GM12878 (cell line): Measurements from ENCODE around the gene DUSP7. TPM values are rescaled to one million over a fixed set of nuclear protein-coding genes. Genes with fewer than 3 reads are reported as not detected.
A peak's percentile ranks its signal among the peaks of the same experiment; 100 is the strongest.

Source experiments
- ATAC-seq: fragments of 200-7000 bp; cut with Tn5 transposase; 3 replicates; pipeline ENCODE4 v1.9.1; 2020; ENCODE audit warnings: mild to moderate bottlenecking, moderate library complexity
- BruUV-seq: library from RNA; stranded (reverse); fragments of 400-500 nt; replicated peaks from 2 replicates; lab custom pipeline; 2021; lab: Mats Ljungman, UMichigan
- CTCF ChIA-PET: fragments of 300-600 bp; sonication (Branson Sonifier 250); formaldehyde crosslinking; extraction: SDS; loops from one replicate; lab custom pipeline; 2021; ENCODE audit warnings: inconsistent platforms; lab: Yijun Ruan, JAX
- POLR2A ChIA-PET: fragments of 350-600 bp; formaldehyde crosslinking; extraction: SDS; loops from one replicate; lab custom pipeline; 2021; ENCODE audit warnings: inconsistent platforms; lab: Charles Lee
- RAD21 ChIA-PET: fragments of 300-600 bp; sonication (Branson Sonifier 250); formaldehyde crosslinking; loops from one replicate; lab custom pipeline; 2023; ENCODE audit warnings: antibody characterized with exemption; ENCODE audit not compliant: unreplicated experiment; lab: Charles Lee
- SMC1A ChIA-PET: fragments of 300-600 bp; sonication (Branson Sonifier 250); formaldehyde crosslinking; loops from one replicate; lab custom pipeline; 2023; ENCODE audit not compliant: unreplicated experiment, uncharacterized antibody; lab: Charles Lee
- DNase-seq: peaks from one replicate; pipeline ENCODE4 v3.0.0-alpha.2; 2011; ENCODE audit warnings: low read depth, low spot score
- FAIRE-seq: peaks from 3 replicates; lab custom pipeline; 2011; peaks lifted over from hg19 to GRCh38; lab: Jason Lieb, UNC
- H2AFZ ChIP-seq: 2 replicates; pipeline ENCODE4 v1.6.0; 2011; ENCODE audit warnings: low read depth, low read length, control low read depth; ENCODE audit not compliant: control insufficient read depth
- H3K27ac ChIP-seq: 2 replicates; pipeline ENCODE4 v1.5.1; 2011; ENCODE audit warnings: control low read depth; ENCODE audit not compliant: control insufficient read depth, insufficient read depth
- H3K27me3 ChIP-seq, 2 experiments: replicated peaks in 1 of 2; 2 replicates each; pipeline versions ENCODE4 v1.6.0 to v1.6.1; 2011; ENCODE audit warnings: low read length in 1 of 2; ENCODE audit not compliant: control insufficient read depth in 2 of 2, insufficient read depth in 2 of 2
- H3K36me3 ChIP-seq, 2 experiments: 2 replicates each; pipeline ENCODE4 v1.5.1; 2011; ENCODE audit warnings: low read length in 1 of 2; ENCODE audit not compliant: control insufficient read depth in 2 of 2, insufficient read depth in 2 of 2
- H3K4me1 ChIP-seq: 2 replicates; pipeline ENCODE4 v1.6.1; 2011; ENCODE audit warnings: mild to moderate bottlenecking, low read length, moderate library complexity, mixed read lengths; ENCODE audit not compliant: control insufficient read depth, insufficient read depth
- H3K4me2 ChIP-seq: 2 replicates; pipeline ENCODE4 v1.6.0; 2011; ENCODE audit warnings: control low read depth; ENCODE audit not compliant: control insufficient read depth, insufficient read depth
- H3K4me3 ChIP-seq: fragments of 200-600 bp; sonication (generic); 2 replicates; pipeline ENCODE4 v1.5.1; 2016
- H3K79me2 ChIP-seq: 2 replicates; pipeline ENCODE4 v1.6.0; 2011; ENCODE audit warnings: low read length; ENCODE audit not compliant: control insufficient read depth, insufficient read depth
- H3K9ac ChIP-seq: 2 replicates; pipeline ENCODE4 v1.8.0; 2011; ENCODE audit warnings: low read length, control low read depth, mixed read lengths; ENCODE audit not compliant: control insufficient read depth, insufficient read depth
- H3K9me3 ChIP-seq: replicated peaks from 3 replicates; pipeline ENCODE4 v1.5.1; 2011; ENCODE audit warnings: mild to moderate bottlenecking, low read length; ENCODE audit not compliant: control insufficient read depth, insufficient read depth
- H4K20me1 ChIP-seq: 2 replicates; pipeline ENCODE4 v1.6.0; 2011; ENCODE audit not compliant: control insufficient read depth, insufficient read depth
- CHD2 ChIP-seq: IDR thresholded peaks from 2 replicates; pipeline ENCODE4 v1.6.1; 2011; ENCODE audit warnings: low read depth, low read length, improper control_type of control experiment, borderline replicate concordance
- ESRRA ChIP-seq: IDR thresholded peaks from 2 replicates; pipeline ENCODE4 v1.6.1; 2012; ENCODE audit warnings: mild to moderate bottlenecking, low read length, improper control_type of control experiment
- FOXK2 ChIP-seq: fragments of 450-650 bp; IDR thresholded peaks from 2 replicates; pipeline ENCODE4 v1.6.1; 2017; ENCODE audit warnings: mild to moderate bottlenecking, moderate library complexity
- HCFC1 ChIP-seq: fragments of 150-350 bp; IDR thresholded peaks from 2 replicates; pipeline ENCODE4 v1.6.1; 2014; ENCODE audit warnings: low read length
- HDAC6 ChIP-seq: fragments of 200-600 bp; sonication (generic); IDR thresholded peaks from one replicate; pipeline ENCODE4 v1.8.0; 2017; ENCODE audit warnings: antibody characterized with exemption; ENCODE audit not compliant: unreplicated experiment
- JUNB ChIP-seq: IDR thresholded peaks from 2 replicates; pipeline ENCODE4 v1.6.1; 2016; ENCODE audit warnings: antibody characterized with exemption, mild to moderate bottlenecking
- KAT2A ChIP-seq: conservative IDR thresholded peaks from 2 replicates; pipeline ENCODE4 v1.6.1; 2011; ENCODE audit warnings: low read depth, low read length; ENCODE audit not compliant: control insufficient read depth
- MEF2A ChIP-seq: IDR thresholded peaks from 2 replicates; pipeline ENCODE4 v1.6.1; 2011; ENCODE audit warnings: low read depth, mild to moderate bottlenecking, low read length, moderate library complexity; ENCODE audit not compliant: insufficient read depth
- RELA ChIP-seq: fragments of 450-650 bp; IDR thresholded peaks from 2 replicates; pipeline ENCODE4 v1.8.0; 2014; ENCODE audit warnings: borderline replicate concordance; ENCODE audit not compliant: partially characterized antibody
- RELB ChIP-seq: fragments of 450-650 bp; IDR thresholded peaks from 2 replicates; pipeline ENCODE4 v1.6.1; 2017; ENCODE audit warnings: low read depth, mild to moderate bottlenecking, moderate library complexity
- SPI1 ChIP-seq: IDR thresholded peaks from 2 replicates; pipeline ENCODE4 v1.6.1; 2011; ENCODE audit warnings: low read depth, mild to moderate bottlenecking, low read length, moderate library complexity, borderline replicate concordance; ENCODE audit not compliant: insufficient read depth
- TAF1 ChIP-seq: IDR thresholded peaks from 2 replicates; pipeline ENCODE4 v1.6.1; 2011; ENCODE audit warnings: mild to moderate bottlenecking, low read depth, low read length, borderline replicate concordance
- TCF12 ChIP-seq: IDR thresholded peaks from 2 replicates; pipeline ENCODE4 v1.6.1; 2011; ENCODE audit warnings: low read depth, mild to moderate bottlenecking, low read length
- TCF7 ChIP-seq: IDR thresholded peaks from 2 replicates; pipeline ENCODE4 v1.6.1; 2014; ENCODE audit warnings: antibody characterized with exemption, borderline replicate concordance
- WRNIP1 ChIP-seq: IDR thresholded peaks from 2 replicates; pipeline ENCODE4 v1.6.1; 2011; ENCODE audit warnings: low read depth, low read length, improper control_type of control experiment, borderline replicate concordance
- WGBS: methylation state at CpG from one replicate; pipeline ENCODE4 v1.1.6; 2016; ENCODE audit warnings: low lambda C conversion rate; ENCODE audit not compliant: insufficient replicate concordance, insufficient coverage; ENCODE audit errors: missing lambda C conversion rate; 5-methylcytosine and 5-hydroxymethylcytosine counted together
- in situ Hi-C: fragments of 300-500 bp; cut with MboI; formaldehyde crosslinking; loops from 9 replicates; pipeline ENCODE4 v1.14.3; 2018; ENCODE audit warnings: mixed read lengths
- intact Hi-C: fragments of 100-400 bp; cut with micrococcal nuclease; formaldehyde crosslinking; loops from one replicate; pipeline ENCODE4 v1.14.2; 2022; ENCODE audit not compliant: unreplicated experiment
- polyA plus RNA-seq, 11 experiments: library from polyadenylated mRNA; depleted of rRNA in 4 of 11; unstranded in 6 of 11; stranded (reverse) in 5 of 11; fragments of >200 nt; fragmentation: Nextera tagmentation in 4 of 11; fragmentation: Illumina TruSeq in 1 of 11; extraction: Ambion mirVana in 4 of 11; extraction: Trizol in 1 of 11; gene quantifications; 1 replicate in 1 of 11; 2 replicates in 10 of 11; pipeline versions ENCODE4 v1.2.1 to v1.2.3, GENCODE V29; 2011 to 2016; ENCODE audit warnings: inconsistent platforms in 2 of 11, missing spikeins in 2 of 11, low read depth in 1 of 11
- total RNA-seq, 4 experiments: library from RNA; depleted of rRNA in 3 of 4; stranded (reverse); fragments of >200 nt in 3 of 4; fragmentation: Illumina TruSeq in 1 of 4; extraction: Trizol in 1 of 4; gene quantifications; 2 replicates each; pipeline versions ENCODE4 v1.2.1 to v1.2.3, GENCODE V29; 2013 to 2021
- TF ChIP-seq, protein P1 (sequence below): IDR thresholded peaks from 2 replicates; pipeline ENCODE4 v1.6.1; 2012; ENCODE audit warnings: mild to moderate bottlenecking, low read depth, low read length

Gene DUSP7
- total and polyA plus RNA-seq, 10 of the 15 experiments (the other 5 are each of a cell fraction or from before 2014, with no cell fraction given), result 0.73 to 17.0 (median 7.9) TPM

GRCh38 chr3:52036829-52037228, 19.5 kb downstream of the DUSP7 start (continued):
- no peak for TF ChIP-seq HCFC1

- in situ Hi-C loops (no loop called here), intact Hi-C loops (no loop called here)
- H3K4me2 ChIP-seq, result no peak overlapping the region
- ChIA-PET RAD21 (interaction anchor here (0.8 to 4.5 kb wide), 16 partner anchors 11 to 1718 kb away, joined by 3 to 48 read pairs (median 4); partner anchors contain the start of genes POC1A and RPL29), POLR2A (interaction anchor here (0.6 to 2.7 kb wide), 12 partner anchors 11 to 69 kb away, joined by 3 to 17 read pairs (median 4); partner anchors contain the start of genes DUSP7 and PCBP4), CTCF (interaction anchor here (0.5 to 4.6 kb wide), 15 partner anchors 11 to 241 kb away, joined by 3 to 44 read pairs (median 5); partner anchors contain the start of gene DUSP7), SMC1A (interaction anchor here (0.7 to 3.8 kb wide), 13 partner anchors 9 to 82 kb away, joined by 3 to 37 read pairs (median 6); partner anchors contain the start of gene RPL29)
- H3K36me3 ChIP-seq, result no peaks in the 10 kb centered on the region
- no peaks in the 10 kb centered on the region for H4K20me1 ChIP-seq
- no peaks in the 10 kb centered on the region; the same call in 2 of the 3 replicates for H3K9me3 ChIP-seq
- no peaks in the 10 kb centered on the region for H3K79me2 ChIP-seq
- H3K27ac ChIP-seq, result no peak overlapping the region
- DNase-seq, result peak; percentile 76
- WGBS, result 0% methylated on average over 5 of the region's 5 CpGs
- H3K9ac ChIP-seq, result no peak overlapping the region
- H3K27me3 ChIP-seq, result no peaks in the 10 kb centered on the region
- peak; percentile 91 for ATAC-seq
- no TSS peak for BruUV-seq
- H3K4me3 ChIP-seq, result no peak overlapping the region
- peaks cover 7% of the 10 kb centered on the region; the same call in 1 of the 2 replicates for H3K4me1 ChIP-seq
- FAIRE-seq, result no peak
- H2AFZ ChIP-seq, result no peak overlapping the region
- TF ChIP-seq WRNIP1, result no peak
- no peak for TF ChIP-seq HDAC6
- TF ChIP-seq RELA, result peak; percentile 56
- no peak for TF ChIP-seq MEF2A
- TF ChIP-seq ESRRA, result no peak
- peak; percentile 69 for TF ChIP-seq CHD2
- TF ChIP-seq TCF7, result no peak
- TF ChIP-seq RELB, result peak; percentile 48; the same call in 1 of the 2 replicates
- no peak for TF ChIP-seq JUNB
- TF ChIP-seq FOXK2, result no peak
- TF ChIP-seq SPI1, result no peak
- TF ChIP-seq KAT2A, result no peak
- 0 out of 2 replicates have a peak, but pooled peaks have one; percentile 2 for TF ChIP-seq TCF12
- TF ChIP-seq, protein P1, sequence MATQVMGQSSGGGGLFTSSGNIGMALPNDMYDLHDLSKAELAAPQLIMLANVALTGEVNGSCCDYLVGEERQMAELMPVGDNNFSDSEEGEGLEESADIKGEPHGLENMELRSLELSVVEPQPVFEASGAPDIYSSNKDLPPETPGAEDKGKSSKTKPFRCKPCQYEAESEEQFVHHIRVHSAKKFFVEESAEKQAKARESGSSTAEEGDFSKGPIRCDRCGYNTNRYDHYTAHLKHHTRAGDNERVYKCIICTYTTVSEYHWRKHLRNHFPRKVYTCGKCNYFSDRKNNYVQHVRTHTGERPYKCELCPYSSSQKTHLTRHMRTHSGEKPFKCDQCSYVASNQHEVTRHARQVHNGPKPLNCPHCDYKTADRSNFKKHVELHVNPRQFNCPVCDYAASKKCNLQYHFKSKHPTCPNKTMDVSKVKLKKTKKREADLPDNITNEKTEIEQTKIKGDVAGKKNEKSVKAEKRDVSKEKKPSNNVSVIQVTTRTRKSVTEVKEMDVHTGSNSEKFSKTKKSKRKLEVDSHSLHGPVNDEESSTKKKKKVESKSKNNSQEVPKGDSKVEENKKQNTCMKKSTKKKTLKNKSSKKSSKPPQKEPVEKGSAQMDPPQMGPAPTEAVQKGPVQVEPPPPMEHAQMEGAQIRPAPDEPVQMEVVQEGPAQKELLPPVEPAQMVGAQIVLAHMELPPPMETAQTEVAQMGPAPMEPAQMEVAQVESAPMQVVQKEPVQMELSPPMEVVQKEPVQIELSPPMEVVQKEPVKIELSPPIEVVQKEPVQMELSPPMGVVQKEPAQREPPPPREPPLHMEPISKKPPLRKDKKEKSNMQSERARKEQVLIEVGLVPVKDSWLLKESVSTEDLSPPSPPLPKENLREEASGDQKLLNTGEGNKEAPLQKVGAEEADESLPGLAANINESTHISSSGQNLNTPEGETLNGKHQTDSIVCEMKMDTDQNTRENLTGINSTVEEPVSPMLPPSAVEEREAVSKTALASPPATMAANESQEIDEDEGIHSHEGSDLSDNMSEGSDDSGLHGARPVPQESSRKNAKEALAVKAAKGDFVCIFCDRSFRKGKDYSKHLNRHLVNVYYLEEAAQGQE, result no peak
- TF ChIP-seq TAF1, result no peak
Observed at GRCh38 chr3:52036222-52036694, 20.1 kb downstream of the DUSP7 start.
